GM19023 (cell line): ENCODE results near the gene KCNIP1.

Experiments
- ATAC-seq: cut with Tn5 transposase; IDR thresholded peaks from one replicate; pipeline ENCODE4 v1.9.1; 2021; ENCODE audit warnings: mild to moderate bottlenecking, moderate library complexity; ENCODE audit not compliant: unreplicated experiment

KCNIP1 gene

GRCh38 chr5:170590566-170590965 is 86.7 kb downstream of the KCNIP1 start:
- no peak for ATAC-seq

- no peak for ATAC-seq
These were observed 87.2 kb downstream of the KCNIP1 start for GRCh38 chr5:170591054-170591453.

- ATAC-seq: no peak
These were observed 92.7 kb downstream of the KCNIP1 start for GRCh38 chr5:170596482-170597044.

- ATAC-seq: no peak
These were observed 93.4 kb downstream of the KCNIP1 start for GRCh38 chr5:170597109-170597751.

- no peak for ATAC-seq
These were observed 94.1 kb downstream of the KCNIP1 start for GRCh38 chr5:170597872-170598271.

- no peak for ATAC-seq
These were observed 95.9 kb downstream of the KCNIP1 start for GRCh38 chr5:170599756-170600155.

- no peak for ATAC-seq
These were observed 97.8 kb downstream of the KCNIP1 start for GRCh38 chr5:170601619-170602018.

- no peak for ATAC-seq
These were observed 99.3 kb downstream of the KCNIP1 start for GRCh38 chr5:170603109-170603508.

- peak; percentile 60 for ATAC-seq
These were observed 100.1 kb downstream of the KCNIP1 start for GRCh38 chr5:170603578-170604565.

- ATAC-seq: no peak
These were observed 103.1 kb downstream of the KCNIP1 start for GRCh38 chr5:170606941-170607340.

- ATAC-seq: no peak
These were observed 107.8 kb downstream of the KCNIP1 start for GRCh38 chr5:170611449-170612090.

- no peak for ATAC-seq
These were observed 108.4 kb downstream of the KCNIP1 start for GRCh38 chr5:170612256-170612678.

GRCh38 chr5:170614065-170614490 is 110.3 kb downstream of the KCNIP1 start:
- no peak for ATAC-seq

- no peak for ATAC-seq
These were observed 110.9 kb downstream of the KCNIP1 start for GRCh38 chr5:170614720-170615119.

- ATAC-seq: no peak
These were observed 114.0 kb downstream of the KCNIP1 start for GRCh38 chr5:170617533-170618490.

- ATAC-seq: no peak
These were observed 116.0 kb downstream of the KCNIP1 start for GRCh38 chr5:170619869-170620268.

GRCh38 chr5:170622933-170623332 is 119.1 kb downstream of the KCNIP1 start:
- no peak for ATAC-seq

- no peak for ATAC-seq
These were observed 119.9 kb downstream of the KCNIP1 start for GRCh38 chr5:170623576-170624181.
